GM04504 (cell line): ENCODE data around the gene CCR7.

Source experiments
- DNase-seq: peaks from one replicate; pipeline ENCODE4 v3.0.0-alpha.2; 2012; ENCODE audit warnings: low read depth

CCR7 gene, protein sequence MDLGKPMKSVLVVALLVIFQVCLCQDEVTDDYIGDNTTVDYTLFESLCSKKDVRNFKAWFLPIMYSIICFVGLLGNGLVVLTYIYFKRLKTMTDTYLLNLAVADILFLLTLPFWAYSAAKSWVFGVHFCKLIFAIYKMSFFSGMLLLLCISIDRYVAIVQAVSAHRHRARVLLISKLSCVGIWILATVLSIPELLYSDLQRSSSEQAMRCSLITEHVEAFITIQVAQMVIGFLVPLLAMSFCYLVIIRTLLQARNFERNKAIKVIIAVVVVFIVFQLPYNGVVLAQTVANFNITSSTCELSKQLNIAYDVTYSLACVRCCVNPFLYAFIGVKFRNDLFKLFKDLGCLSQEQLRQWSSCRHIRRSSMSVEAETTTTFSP

DNA sequence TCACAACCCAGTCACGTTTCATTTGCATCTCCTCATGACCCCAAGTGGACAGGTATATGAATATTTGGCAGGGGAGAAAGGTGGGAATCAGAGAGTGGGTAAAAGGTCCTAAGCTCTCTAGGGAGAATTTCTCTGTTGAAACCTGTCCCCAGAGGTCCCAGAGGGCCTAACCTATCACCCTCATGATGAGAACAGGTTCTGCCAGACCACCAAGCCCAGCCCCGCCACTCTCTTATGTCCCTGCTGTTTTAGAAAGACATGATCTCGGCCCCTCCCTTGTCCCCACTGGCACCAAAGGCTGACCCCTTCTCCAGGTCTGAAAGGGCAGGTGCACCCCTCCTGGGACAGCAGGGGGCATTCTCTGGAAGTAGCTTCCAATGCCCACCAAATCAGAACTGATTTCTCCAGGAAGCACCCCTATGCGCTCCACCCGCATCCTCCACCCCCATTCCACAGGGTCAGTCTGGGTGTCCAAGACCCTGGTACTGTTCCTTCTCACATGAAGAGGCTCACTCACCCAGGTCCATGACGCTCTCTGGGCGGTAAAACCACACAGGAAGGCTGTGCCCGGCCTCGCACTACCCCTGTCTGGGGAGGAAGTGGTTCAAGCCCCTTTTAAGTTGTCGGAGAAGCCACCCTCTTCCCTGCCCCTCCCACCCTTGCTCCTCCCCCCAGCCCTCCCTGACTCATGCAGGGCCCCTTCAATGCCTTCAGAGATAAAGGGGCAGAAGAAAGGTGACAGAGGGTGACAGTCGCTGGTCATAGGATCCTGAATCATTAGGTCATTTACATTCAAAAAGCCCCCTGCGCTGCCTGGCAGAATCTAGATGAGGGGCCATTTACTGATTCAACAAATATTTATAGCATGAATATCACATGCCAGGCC is at the start of gene CCR7:
Gene CCR7, minus strand, starts transcription at position 590 of the 886 bp plus-strand sequence. Its CDS starts 63 bp downstream, at position 527.
- no peak for DNase-seq

DNA sequence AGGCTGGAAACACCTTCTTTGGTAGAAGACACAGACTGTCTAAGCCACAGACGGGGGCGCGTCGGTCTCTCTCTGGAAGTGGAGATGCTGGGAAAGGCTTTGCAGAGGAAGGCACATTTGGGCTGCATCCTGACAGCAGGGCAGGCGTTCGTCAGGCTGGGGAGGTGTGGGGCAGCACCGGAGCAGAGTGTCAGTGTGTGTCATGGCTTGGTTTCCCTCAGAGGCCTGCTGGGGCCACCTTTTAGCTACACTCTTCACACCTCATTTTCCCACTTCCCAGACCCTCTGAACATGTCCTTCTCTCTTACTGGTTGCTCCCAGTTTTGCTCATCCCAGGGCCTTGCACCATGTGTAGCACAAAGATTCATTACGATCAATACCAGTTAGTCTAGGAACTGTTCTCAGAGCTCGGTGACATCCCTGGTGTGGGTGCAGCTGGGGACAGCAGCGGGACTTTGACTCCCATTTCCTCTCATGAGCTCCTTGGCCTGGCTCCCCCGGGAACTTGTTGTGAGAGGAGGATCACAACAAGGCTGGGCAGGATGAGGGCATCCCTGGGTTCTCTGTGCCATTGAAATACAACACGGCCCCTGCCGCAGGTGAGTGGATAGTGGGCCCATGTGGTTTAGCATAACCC is 49.3 kb upstream of the CCR7 start:
- no peak for DNase-seq

DNA sequence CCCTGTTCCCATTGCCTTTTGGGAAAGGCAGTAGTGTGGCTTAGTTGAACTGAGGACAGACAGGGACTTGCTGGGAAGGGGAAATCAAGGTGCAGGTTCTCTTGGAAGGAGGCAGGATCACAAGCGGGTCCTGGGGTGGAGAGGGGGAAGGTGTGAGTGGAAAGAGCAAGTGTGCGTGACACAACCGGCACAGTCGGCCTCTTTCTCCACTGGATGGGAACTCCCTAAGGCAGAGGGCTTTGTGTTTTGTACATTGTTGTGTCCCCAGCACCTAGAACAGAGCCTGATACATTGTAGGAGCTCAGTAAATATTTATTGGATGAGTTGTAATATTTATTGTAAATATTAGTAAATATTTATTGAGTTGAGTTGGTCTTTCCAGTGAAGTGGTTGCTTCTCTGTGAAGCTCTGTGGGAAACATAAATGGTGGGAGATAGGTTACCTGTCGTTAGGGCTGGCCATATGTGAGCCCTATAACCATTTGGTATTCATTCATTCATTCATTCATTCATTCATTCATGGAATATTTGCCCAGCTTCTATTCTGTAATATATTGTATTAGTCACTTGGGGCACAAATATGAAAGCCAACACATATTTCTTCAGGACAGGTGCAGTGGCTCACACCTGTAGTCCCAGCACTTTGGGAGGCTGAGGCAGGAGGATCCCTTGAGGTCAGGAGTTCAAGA is 48.3 kb upstream of the CCR7 start:
- DNase-seq, result no peak

DNA sequence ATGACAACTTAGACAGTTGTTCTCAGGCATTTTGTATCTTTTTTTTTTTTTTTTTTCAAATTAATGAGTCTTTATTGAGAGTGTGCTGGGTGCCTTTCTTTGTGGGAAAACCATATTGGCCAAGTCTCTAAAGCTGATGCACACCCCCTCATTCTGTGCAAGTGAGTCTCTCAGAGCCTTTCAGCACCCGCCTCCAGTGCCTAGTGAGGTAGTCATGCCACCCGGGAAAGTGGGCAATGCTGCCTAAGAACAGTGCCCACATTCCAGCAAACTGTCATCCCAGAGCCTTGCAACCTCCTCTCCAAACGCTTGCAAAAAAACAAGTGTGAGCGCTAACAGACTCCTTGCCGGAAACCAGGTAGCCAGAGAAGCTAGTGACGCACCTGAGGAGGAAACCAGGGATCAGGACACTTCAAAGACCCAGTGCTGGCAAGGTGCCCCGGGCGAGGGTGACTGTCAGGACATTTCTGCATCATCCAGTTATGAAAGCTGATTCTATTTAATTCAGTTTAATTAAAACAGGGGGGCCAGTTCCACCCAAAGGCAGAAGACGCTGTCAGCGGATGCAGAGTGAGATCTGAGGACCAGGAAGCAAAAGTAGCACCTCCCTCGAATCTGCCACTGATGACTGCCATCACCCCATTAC is 47.5 kb upstream of the CCR7 start:
- no peak for DNase-seq

DNA sequence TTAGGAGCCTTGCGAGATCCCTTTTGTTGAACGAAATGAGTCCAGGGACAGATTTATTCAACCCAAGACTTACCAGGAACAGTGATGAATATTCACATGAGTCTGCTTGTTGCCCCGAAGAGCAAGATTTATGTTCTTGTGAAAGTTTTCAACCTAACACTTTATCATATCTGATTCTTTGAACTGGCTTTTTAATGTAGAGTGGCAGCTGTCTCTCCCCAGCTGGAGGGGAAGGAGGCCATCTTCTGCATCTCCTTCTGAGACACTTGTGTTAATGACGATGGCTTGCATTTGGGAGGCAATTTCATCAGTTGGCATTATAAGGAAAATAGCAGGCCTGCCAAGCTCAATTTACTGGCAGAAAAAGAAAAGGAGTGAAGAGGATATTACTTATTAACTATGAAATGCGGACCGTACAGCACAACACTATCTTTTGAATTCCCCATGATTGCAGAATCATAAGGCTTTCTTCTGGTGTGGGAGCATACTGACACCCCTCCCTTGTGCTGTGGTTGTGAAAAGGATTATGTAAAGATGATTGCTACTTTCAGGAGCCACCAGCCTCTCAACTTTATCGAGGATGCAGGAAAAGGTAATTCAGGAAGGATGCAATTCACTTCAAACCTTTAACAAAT is 46.7 kb upstream of the CCR7 start:
- no peak for DNase-seq

DNA sequence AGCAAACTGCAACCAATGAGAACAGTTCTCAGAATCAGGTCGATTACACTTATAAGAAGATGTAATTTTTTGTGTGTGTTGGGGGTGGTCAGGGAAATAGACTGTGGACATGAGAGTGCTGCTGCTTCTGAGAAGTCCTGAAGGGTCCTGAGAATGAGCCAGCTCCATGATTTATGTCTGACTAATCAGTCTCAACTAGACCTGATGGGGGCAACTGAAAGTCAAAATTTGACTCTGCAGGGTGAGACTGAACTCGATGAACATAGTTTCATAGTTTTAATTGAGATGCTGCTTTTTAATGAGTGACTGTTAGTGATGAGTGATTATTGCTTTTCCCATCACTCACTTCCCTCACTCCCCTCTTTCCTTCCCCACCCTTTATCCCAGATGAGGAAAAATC is 45.1 kb upstream of the CCR7 start:
- DNase-seq, result no peak

DNA sequence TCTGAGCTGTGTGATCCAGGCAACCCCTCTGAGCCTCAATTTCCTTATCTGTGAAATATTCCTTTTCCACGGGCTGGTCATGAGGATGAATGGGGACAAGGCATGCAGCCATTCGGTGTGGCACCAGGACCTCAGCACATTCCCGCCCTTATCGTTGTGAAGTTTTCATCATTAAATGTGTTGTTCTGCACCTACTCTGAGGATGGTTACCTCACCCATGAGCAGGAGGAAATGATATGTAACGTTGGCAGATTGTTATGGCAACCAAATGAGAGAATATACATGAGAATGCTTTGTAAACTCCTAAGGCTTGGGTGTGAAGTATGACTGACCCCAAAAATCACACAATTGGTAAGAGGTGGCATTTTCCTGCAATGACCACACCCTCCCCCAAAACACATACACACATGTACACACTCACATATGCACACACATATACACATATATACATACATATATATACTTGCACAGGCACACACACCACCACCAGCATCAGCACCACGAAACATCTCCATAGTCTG is 42.8 kb upstream of the CCR7 start:
- no peak for DNase-seq

DNA sequence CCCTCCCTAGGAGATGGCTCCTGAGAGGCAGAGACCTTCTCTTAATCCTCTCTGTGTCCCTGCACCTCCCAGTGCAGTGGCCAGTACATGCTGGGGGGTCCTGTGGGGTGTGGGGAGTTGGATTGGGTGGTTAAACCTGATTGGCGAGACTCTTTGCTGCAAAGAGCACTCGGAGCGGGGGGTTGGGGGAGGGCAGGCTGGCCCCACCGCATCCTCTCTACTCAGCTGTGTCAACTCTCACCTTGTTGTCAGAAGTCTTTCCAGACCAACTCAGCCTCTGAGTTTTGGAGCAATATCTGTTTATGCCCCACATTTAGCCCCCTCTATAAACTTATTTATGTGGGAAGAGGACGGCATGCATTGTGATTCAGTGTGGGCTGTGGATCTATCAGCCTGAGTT is 42.4 kb upstream of the CCR7 start:
- no peak for DNase-seq

DNA sequence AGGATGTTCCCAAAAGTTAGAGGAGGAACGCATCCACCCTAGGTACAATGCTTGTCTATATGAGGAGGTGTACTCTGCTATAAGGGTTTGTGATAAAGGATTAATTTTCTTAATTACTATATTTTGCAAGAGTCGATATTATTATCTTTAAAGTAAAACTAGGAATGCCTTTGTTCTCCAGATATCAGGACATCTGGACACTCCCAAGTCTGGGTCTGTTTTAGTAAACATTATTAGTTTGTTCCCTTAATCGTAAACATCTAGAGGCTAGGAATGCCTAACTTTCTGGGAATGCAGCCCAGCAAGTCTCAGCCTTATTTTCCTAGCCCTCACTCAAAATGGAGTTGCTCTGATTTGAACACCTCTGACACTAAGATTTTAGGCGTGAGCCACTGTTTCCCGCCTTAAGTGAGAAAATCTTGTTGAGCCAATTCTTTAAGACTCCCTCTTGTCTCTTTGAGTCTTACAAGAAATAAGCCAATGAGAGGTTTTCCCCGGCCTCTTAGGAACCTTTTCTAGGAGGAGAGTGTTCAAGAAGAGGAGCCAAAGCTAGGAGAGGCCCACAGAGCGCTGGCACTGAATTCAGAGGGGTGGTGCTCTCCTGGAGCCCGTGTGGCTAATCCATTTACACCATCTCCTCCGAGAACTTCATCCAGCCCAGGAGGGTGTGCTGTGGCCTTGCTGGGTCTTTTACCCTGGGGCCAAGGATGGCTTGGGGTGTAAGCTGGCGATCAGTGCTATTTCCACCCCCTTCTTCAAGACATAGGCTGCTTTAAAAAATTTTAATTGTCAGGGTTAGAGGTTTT is 41.5 kb upstream of the CCR7 start:
- no peak for DNase-seq

DNA sequence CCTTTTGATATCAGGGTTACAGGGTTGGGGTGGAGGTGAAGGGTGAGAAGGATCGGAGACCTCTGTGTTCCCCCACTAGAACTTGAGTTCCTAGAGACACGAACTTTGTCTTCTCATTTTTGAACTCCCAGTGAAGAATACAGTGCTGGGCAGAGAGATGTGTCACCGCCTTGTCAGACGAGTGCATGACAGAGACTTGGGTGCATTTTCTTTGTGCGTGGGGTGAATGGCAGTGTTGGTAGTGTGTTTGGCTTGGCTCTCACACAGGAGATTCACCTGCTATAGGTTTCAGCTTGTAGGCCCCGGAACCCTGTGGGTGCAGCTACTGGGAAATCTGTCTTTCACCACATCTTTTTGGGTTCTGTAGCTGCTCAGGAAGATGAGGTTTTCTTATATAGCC is 40.0 kb upstream of the CCR7 start:
- no peak for DNase-seq

DNA sequence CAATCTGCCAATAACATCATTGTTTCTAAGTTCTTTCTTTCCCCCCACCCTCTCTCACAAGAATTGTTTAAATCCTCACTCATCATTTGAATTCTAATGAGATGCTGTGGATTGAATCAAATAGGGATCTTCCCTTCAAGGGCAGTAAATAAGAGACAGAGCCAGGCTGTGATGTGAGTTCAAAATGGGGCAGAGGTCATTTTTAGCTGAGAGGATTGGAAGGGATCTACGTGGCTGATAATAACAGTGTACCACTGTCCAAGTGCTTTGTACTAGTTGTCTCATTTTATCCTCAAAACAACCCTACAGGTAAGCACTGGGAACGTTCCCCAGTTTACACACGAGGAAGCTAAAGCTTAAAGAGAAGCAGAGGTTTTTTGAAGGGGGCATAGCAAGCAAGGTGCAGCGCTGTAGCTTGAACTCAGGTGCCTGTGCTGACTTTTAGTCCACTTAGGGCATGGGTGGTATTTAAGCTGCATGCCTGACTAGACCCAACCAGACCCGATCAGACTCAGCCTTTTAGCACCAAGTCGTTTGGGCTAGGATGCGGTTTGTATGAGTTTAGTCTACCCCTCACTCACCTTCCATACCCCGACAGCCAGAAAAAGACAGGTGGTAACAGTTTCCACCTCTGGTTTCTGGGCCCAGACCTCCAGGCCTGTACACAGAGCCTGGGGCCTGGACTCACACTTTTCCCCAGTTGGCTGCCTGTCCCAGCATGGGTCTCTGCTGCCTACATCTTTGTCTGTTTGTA is 39.2 kb upstream of the CCR7 start:
- DNase-seq, result no peak

DNA sequence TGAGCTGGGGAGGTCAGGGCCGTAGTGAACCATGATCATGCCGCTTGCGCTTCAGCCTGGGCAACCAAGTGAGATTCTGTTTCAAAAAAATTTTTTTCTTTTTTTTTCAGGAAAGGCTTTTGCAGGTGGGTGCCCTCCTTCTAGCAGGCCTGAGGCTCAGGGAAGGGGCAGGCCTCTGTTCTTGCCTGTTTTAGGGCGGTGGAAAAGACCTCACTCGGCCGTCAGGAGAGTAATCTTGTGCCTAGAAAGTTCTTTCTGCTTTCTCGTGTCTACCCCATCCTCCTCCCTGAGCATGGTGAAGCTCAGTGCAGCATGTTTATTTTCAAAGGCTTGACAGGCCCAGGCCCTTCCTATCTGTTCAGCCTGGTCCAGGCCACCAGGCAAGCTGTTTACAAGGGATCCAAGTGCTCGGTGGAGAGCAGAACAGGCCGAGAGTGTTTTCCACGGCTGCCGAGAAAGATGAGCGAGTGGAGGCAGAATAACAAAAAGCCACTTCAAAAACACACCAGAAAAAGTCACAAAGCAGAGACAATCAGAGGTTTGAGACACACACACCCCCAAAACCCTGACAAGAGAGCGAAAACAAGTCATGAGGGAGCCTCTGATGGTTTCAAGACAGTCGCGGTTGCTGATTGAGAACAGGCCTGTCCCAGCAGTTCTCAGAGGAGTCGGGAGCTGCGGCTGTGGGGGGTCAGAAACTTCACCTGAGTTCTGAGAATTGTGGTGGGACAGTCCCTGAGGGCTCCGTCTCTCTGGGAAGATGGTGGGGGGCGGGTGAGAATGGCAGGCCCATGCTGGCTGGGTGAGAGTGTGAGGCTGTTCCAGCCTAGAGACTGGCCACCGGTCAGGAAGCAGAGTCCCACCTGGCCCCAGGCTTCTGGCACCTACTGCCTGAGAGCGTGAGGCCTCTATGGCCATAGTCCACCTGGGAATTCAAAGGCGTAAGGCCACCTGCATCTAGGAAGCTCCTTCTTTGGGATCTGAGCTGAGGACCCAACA is 37.5 kb upstream of the CCR7 start:
- no peak for DNase-seq

DNA sequence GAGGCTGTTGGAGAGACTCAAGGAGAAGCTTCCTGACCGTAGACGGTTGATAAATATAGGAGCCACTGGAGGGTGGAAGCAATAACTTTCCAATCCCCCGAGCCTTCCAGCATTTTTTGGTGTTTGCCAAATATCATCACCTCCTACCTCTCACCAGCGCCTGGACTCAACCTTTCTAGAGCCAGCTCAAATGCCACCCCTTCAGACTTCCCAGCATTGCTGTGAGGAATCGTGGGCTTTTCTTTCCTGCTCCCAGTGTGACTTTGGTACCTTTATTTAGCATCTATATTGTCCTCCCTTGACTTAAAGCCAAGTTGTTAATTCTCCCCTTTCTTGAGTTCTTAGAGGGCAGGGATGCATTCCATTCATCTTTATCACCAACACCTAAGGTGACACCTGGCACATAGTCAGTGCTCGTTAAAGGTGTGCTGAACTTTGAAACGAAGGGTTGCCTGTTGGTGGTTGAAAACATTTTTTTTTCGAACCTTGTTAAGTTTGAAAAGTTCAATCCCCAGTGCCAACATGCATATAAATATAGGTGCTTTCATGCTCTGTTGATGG is 35.3 kb upstream of the CCR7 start:
- DNase-seq, result no peak

DNA sequence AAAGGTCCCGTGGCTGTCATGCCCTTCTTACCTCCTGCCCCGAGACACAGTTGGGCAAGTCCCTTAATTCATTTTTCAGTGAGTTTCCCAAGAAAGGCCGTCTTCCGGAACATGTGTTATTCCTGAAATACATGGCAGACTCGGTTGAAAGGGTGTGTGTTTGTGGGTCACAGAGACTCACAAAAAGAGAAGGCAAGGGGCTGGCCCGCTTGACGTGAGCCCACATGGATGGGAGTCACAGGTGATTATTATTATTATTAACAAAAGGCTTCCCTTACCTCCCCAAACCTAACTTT is 34.1 kb upstream of the CCR7 start:
- no peak for DNase-seq

DNA sequence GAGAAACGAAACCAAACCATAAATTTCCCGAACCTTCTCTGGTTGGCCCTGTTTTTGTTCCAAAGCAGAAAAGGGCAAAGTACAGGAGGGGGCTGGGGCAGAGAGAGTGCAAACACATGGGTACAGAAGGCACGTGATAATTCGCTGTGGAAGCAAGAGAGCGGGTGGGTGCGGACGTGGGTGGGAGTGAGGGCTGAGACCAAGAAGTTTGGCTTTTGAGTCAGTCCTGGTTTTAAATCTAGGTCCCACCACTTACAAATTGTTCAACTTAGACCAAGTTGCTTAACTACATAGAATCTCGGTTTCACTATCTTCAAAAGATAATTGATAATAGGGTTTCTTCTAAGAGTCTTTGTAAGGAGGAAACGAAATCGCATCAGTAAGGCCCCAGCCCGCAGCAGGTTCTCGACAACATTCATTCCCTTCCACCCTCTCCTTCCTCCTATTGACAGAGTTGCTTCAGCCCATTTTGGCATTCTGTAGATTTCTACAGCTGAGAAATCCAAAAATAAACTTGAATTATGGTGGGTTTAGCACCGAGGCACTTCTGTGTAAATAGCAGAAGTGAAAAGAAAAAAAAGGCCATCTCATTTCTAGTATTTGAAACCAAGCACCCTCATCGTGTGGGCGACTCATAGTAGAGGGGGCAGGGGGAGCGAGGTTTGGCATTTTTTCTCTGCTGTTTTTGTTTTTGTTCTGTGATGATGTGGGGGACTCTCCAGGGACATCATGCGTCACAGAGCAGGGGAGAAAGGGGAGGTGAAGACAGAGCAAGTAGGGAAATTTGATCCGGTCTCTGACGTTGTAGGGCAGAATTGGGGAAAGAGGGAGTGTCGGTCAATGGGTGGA is 33.6 kb upstream of the CCR7 start:
- DNase-seq, result no peak

DNA sequence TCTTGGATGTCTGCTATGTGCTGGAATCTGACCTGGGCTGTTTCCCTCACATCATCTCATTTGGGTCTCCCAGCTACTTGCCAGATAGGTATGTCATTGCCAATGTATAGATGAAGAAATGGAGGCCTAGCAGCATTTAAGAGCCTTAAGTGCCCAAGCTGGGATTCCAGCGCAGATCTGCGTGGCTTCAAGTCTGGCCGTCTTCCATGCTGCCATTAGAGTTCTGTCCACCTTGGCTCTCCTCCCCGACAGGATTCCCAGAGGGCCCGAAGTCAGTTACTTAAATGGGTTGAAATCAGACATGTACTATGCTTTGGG is 33.0 kb upstream of the CCR7 start:
- DNase-seq, result no peak
